ENCODE measurements around the gene CHKA. TPM values are rescaled to one million over a fixed set of nuclear protein-coding genes. Genes with fewer than 3 reads are reported as not detected.

Gene CHKA
- total RNA-seq, 1 experiment from 2014 or later: 63.0 TPM

- H3K79me2 ChIP-seq (ENCODE audit: insufficient read depth, low read length): no peaks in the 10 kb centered on the region
- Mint-ChIP-seq H3K36me3 (ENCODE audit: insufficient read depth in 1 of 3, low read depth in 3 of 3) (peaks cover 0 to 2% (median 0%) of the 10 kb centered on the region in 3 experiments; a peak in 3 of 7 replicates), H3K27ac (no peak overlapping the region), H3K4me3 (no peak overlapping the region), H3K4me1 (peaks cover 11 to 23% of the 10 kb centered on the region in 2 experiments), H3K27me3 (ENCODE audit: low read depth) (no peaks in the 10 kb centered on the region; the same call in 1 of the 2 replicates), H3K9me3 (no peaks in the 10 kb centered on the region)
- no peaks in the 10 kb centered on the region for H4K20me1 ChIP-seq (ENCODE audit: control insufficient read depth, insufficient read depth, insufficient read length)
- H2AFZ ChIP-seq (ENCODE audit: low read length): no peak overlapping the region
- H2BK20ac ChIP-seq (ENCODE audit: low read depth, low read length, poor library complexity, severe bottlenecking): no peak overlapping the region
- H2BK120ac ChIP-seq (ENCODE audit: low read depth, low read length, poor library complexity, severe bottlenecking): no peak overlapping the region
- H2BK12ac ChIP-seq (ENCODE audit: insufficient read length, low read depth, low read length): no peak overlapping the region
- DNase-seq: no peak
- no peak overlapping the region for H3K4me2 ChIP-seq (ENCODE audit: insufficient read depth, insufficient read length, low read length)
- H3K27me3 ChIP-seq (ENCODE audit: insufficient read depth, low read length): no peaks in the 10 kb centered on the region
- no peak overlapping the region for H2BK15ac ChIP-seq (ENCODE audit: low read depth, low read length)
- H4K5ac ChIP-seq (ENCODE audit: insufficient read length, low read depth, low read length): no peak overlapping the region
- H3K9ac ChIP-seq (ENCODE audit: extremely low read depth, insufficient read length, low read length): no peak overlapping the region
- no peaks in the 10 kb centered on the region for H3K79me1 ChIP-seq (ENCODE audit: insufficient read depth, low read depth, low read length, poor library complexity, severe bottlenecking)
- no peak for TF ChIP-seq CTCF (conservative IDR thresholded peaks at IDR 0.05)
- no peak overlapping the region for H3K18ac ChIP-seq (ENCODE audit: insufficient read length, low read depth, low read length)
- no peaks in the 10 kb centered on the region; the same call in 1 of the 2 replicates for H3K4me1 ChIP-seq (ENCODE audit: insufficient read depth, low read length)
- no peak overlapping the region for H3K27ac ChIP-seq (ENCODE audit: insufficient read length, low read depth, low read length)
- H3K23ac ChIP-seq (ENCODE audit: insufficient read length, low read depth, low read length): no peak overlapping the region
- H3K56ac ChIP-seq (ENCODE audit: insufficient read length, low read depth, low read length): no peak overlapping the region
- no peak overlapping the region for H2BK5ac ChIP-seq (ENCODE audit: insufficient read length, low read length)
- H4K8ac ChIP-seq (replicated peaks; ENCODE audit: insufficient read length, low read depth, low read length): no peak overlapping the region
- H3T11ph ChIP-seq (ENCODE audit: low read length): no peak overlapping the region
- H3K4ac ChIP-seq (ENCODE audit: low read depth, low read length): no peak overlapping the region
- H3K9me3 ChIP-seq (ENCODE audit: control insufficient read depth, low read depth, low read length): no peaks in the 10 kb centered on the region
- no peaks in the 10 kb centered on the region for H3K23me2 ChIP-seq (ENCODE audit: insufficient read length, low read depth, low read length, poor library complexity, severe bottlenecking)
- no peak overlapping the region for H3K14ac ChIP-seq (ENCODE audit: insufficient read depth, low read length)
- H2AK5ac ChIP-seq (ENCODE audit: insufficient read length, low read length): no peak overlapping the region
- no peak overlapping the region for H4K91ac ChIP-seq (ENCODE audit: insufficient read length, low read depth, low read length)
- no CpG with 5 or more reads among the region's 12 CpGs for WGBS (ENCODE audit: extremely low coverage, insufficient read length, low lambda C conversion rate)
These were observed 101.7 kb downstream of the CHKA start for GRCh38 chr11:68019486-68019885.

Measured in H9 (cell line).